Osteocyte (in vitro differentiated cells): ENCODE data around the gene ACSL3. TPM values are rescaled to one million over a fixed set of nuclear protein-coding genes. Genes with fewer than 3 reads are reported as not detected.

Experiments used
- DNase-seq: peaks from one replicate; pipeline ENCODE4 v3.0.0; 2021; ENCODE audit warnings: mixed read lengths; ENCODE audit not compliant: unreplicated experiment; ENCODE audit errors: extremely low spot score
- H3K27ac Mint-ChIP-seq: one replicate; pipeline ENCODE4 v1.8.0; 2021; ENCODE audit warnings: mild to moderate bottlenecking, mixed read lengths; ENCODE audit not compliant: unreplicated experiment
- H3K27me3 Mint-ChIP-seq: one replicate; pipeline ENCODE4 v1.8.0; 2021; ENCODE audit warnings: mixed read lengths; ENCODE audit not compliant: unreplicated experiment
- H3K36me3 Mint-ChIP-seq: one replicate; pipeline ENCODE4 v1.8.0; 2021; ENCODE audit warnings: mixed read lengths; ENCODE audit not compliant: unreplicated experiment
- H3K4me1 Mint-ChIP-seq: one replicate; pipeline ENCODE4 v1.8.0; 2021; ENCODE audit warnings: mixed read lengths; ENCODE audit not compliant: unreplicated experiment
- H3K4me3 Mint-ChIP-seq: one replicate; pipeline ENCODE4 v1.8.0; 2021; ENCODE audit warnings: mild to moderate bottlenecking, moderate library complexity, mixed read lengths; ENCODE audit not compliant: unreplicated experiment
- H3K9me3 Mint-ChIP-seq: one replicate; pipeline ENCODE4 v1.8.0; 2021; ENCODE audit warnings: mixed read lengths; ENCODE audit not compliant: unreplicated experiment
- CTCF ChIP-seq: fragments of 200-600 bp; sonication (generic); IDR thresholded peaks from 2 replicates; pipeline ENCODE4 v1.5.0; 2021; ENCODE audit warnings: antibody characterized with exemption, mild to moderate bottlenecking, moderate library complexity
- total RNA-seq: library from RNA; stranded (reverse); gene quantifications from 2 replicates; pipeline ENCODE4 v1.2.1, GENCODE V29; 2021

The ACSL3 gene
- total RNA-seq, 1 donor from 2014 or later = 131 TPM

- H3K9me3 Mint-ChIP-seq = no peaks in the 10 kb centered on the region
- H3K4me1 Mint-ChIP-seq = peaks cover 20% of the 10 kb centered on the region
- no peak for DNase-seq
- no peak overlapping the region for H3K4me3 Mint-ChIP-seq
- no peaks in the 10 kb centered on the region for H3K27me3 Mint-ChIP-seq
- H3K27ac Mint-ChIP-seq = no peak overlapping the region
- H3K36me3 Mint-ChIP-seq = no peaks in the 10 kb centered on the region
- TF ChIP-seq CTCF = no peak
These were observed 8.4 kb downstream of the ACSL3 start for GRCh38 chr2:222869252-222869560.

- H3K36me3 Mint-ChIP-seq = no peaks in the 10 kb centered on the region
- H3K4me1 Mint-ChIP-seq = peaks cover 20% of the 10 kb centered on the region
- no peak overlapping the region for H3K27ac Mint-ChIP-seq
- no peak overlapping the region for H3K4me3 Mint-ChIP-seq
- DNase-seq = no peak
- TF ChIP-seq CTCF = no peak
- no peaks in the 10 kb centered on the region for H3K27me3 Mint-ChIP-seq
- H3K9me3 Mint-ChIP-seq = no peaks in the 10 kb centered on the region
These were observed 10.5 kb downstream of the ACSL3 start for GRCh38 chr2:222871291-222871690.

GRCh38 chr2:222872551-222872950 is 11.7 kb downstream of the ACSL3 start:
- DNase-seq = no peak
- Mint-ChIP-seq H3K36me3 (no peaks in the 10 kb centered on the region), H3K27me3 (no peaks in the 10 kb centered on the region), H3K9me3 (no peaks in the 10 kb centered on the region), H3K4me3 (no peak overlapping the region), H3K27ac (no peak overlapping the region), H3K4me1 (peaks cover 22% of the 10 kb centered on the region)
- TF ChIP-seq CTCF = no peak

GRCh38 chr2:222875482-222875881 is 14.6 kb downstream of the ACSL3 start:
- TF ChIP-seq CTCF = no peak

GRCh38 chr2:222876947-222877346 is 16.1 kb downstream of the ACSL3 start:
- H3K36me3 Mint-ChIP-seq = no peaks in the 10 kb centered on the region
- DNase-seq = no peak
- no peak overlapping the region for H3K4me3 Mint-ChIP-seq
- H3K9me3 Mint-ChIP-seq = no peaks in the 10 kb centered on the region
- peaks cover 45% of the 10 kb centered on the region for H3K4me1 Mint-ChIP-seq
- no peak for TF ChIP-seq CTCF
- H3K27ac Mint-ChIP-seq = peak overlapping the region; percentile 1
- H3K27me3 Mint-ChIP-seq = no peaks in the 10 kb centered on the region

More at GRCh38 chr2:222875482-222875881, 14.6 kb downstream of the ACSL3 start:
- H3K27me3 Mint-ChIP-seq = no peaks in the 10 kb centered on the region
- H3K4me3 Mint-ChIP-seq = no peak overlapping the region
- no peak overlapping the region for H3K27ac Mint-ChIP-seq
- H3K4me1 Mint-ChIP-seq = peaks cover 42% of the 10 kb centered on the region
- no peaks in the 10 kb centered on the region for H3K9me3 Mint-ChIP-seq
- no peaks in the 10 kb centered on the region for H3K36me3 Mint-ChIP-seq
- DNase-seq = no peak
